Uterus (tissue), 4 donors: ENCODE results near the gene EFTUD2. TPM values are rescaled to one million over a fixed set of nuclear protein-coding genes. Genes with fewer than 3 reads are reported as not detected.

Experiments used
- DNase-seq, 2 donors: peaks; one replicate each; pipeline ENCODE4 v3.0.0-alpha.2; 2019 to 2020
- H3K27ac ChIP-seq, 2 donors: fragments of 200-600 bp; sonication (generic); 1 replicate in 1 of 2; 2 replicates in 1 of 2; pipeline ENCODE4 v1.5.1; 2016 to 2018
- H3K27me3 ChIP-seq, 2 donors: fragments of 200-600 bp; sonication (generic); one replicate each; pipeline ENCODE4 v1.5.1; 2018 to 2019; ENCODE audit warnings: control low read depth in 1 of 2
- H3K36me3 ChIP-seq, 2 donors: fragments of 200-600 bp; sonication (generic); one replicate each; pipeline ENCODE4 v1.5.1; 2019; ENCODE audit warnings: control low read depth in 1 of 2
- H3K4me1 ChIP-seq, 2 donors: fragments of 200-600 bp; sonication (generic); one replicate each; pipeline ENCODE4 v1.5.1; 2018 to 2019; ENCODE audit warnings: control low read depth in 1 of 2
- H3K4me3 ChIP-seq, 2 donors: fragments of 200-600 bp; sonication (generic); 1 replicate in 1 of 2; 2 replicates in 1 of 2; pipeline ENCODE4 v1.5.1; 2018 to 2019; ENCODE audit warnings: mild to moderate bottlenecking in 1 of 2
- H3K9me3 ChIP-seq, 2 donors: fragments of 200-600 bp; sonication (generic); one replicate each; pipeline ENCODE4 v1.5.1; 2019; ENCODE audit warnings: control low read depth in 1 of 2
- POLR2A ChIP-seq, 2 donors: fragments of 450-650 bp; IDR thresholded peaks; one replicate each; pipeline ENCODE4 v1.6.1; 2016; ENCODE audit warnings: antibody characterized with exemption in 2 of 2, mild to moderate bottlenecking in 1 of 2, moderate library complexity in 1 of 2
- intact Hi-C: fragments of 100-400 bp; cut with DNase I; formaldehyde crosslinking; loops from one replicate; pipeline ENCODE4 v1.15.1; 2023; ENCODE audit warnings: low total_unique reads
- total RNA-seq, 4 donors: library from RNA; depleted of rRNA in 3 of 4; stranded (reverse); fragments of >200 nt in 3 of 4; gene quantifications; one replicate each; pipeline versions ENCODE4 v1.1.0 to v1.2.4, GENCODE V29; 2014 to 2023
- TF ChIP-seq, protein P1 (sequence below), 4 experiments: fragments of 200-600 bp in 2 of 4; fragments of 450-650 bp in 2 of 4; sonication (generic) in 2 of 4; IDR thresholded peaks; one replicate each; pipeline ENCODE4 v1.5.1; 2016 to 2019; ENCODE audit warnings: antibody characterized with exemption in 4 of 4, mild to moderate bottlenecking in 2 of 4, moderate library complexity in 1 of 4
- donor health status: DM: yes; HTN: yes; CAD: no.

Gene EFTUD2
- total RNA-seq, 4 donors from 2014 or later: 12.4 to 129 (median 64.7) TPM

DNA sequence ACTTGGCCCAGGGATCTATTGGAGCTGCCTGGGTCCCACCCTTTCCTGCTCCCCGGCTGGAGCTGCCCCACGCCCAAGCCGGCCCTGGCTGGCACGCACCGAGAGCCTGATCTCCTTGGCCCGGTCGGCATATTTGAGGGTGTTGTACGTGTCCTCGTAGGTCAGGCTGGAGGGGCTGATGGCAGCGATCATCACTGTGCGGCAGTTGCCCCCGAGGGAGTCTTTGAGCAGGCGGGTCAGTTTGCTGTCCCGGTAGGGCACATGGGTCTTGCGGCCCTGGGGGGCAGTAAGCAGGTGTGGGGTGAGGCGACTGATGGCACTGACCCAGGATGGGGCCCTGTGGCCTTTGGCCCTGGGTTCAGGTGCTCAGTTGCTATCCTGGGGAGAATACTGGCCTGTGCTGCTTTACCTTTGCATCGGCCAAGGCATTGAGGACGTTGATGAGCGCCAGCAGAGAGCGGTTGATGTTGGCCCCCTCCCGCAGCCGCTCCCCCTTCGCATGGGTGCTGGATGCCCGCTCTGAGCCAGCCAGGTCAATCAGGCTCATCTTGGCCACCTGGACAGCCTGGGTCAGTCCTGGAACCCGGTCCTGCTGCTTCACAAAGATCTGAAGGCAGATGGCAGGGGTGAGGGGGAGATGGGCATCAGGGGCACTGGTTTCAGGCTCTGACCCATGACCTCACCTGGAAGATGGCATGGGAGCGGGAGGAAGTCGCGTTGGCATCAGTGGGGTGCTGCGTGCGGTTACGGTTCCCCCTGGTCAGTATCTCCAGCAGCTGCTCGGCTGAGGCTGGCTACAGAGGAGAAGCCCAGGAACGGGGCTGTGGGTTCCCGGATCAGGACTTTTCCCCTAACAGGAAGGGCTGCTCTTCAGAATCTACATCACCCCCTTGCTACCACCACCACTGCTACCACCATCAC is 34.8 kb upstream of the EFTUD2 start:
- Histone ChIP-seq H3K4me1 (no peaks in the 10 kb centered on the region), H3K4me3 (no peak overlapping the region), H3K27ac (no peak overlapping the region), H3K36me3 (no peaks in the 10 kb centered on the region), H3K27me3 (no peaks in the 10 kb centered on the region), H3K9me3 (no peaks in the 10 kb centered on the region)
- TF ChIP-seq POLR2A (IDR thresholded peaks at IDR 0.05): no peak
- TF ChIP-seq, protein P1, sequence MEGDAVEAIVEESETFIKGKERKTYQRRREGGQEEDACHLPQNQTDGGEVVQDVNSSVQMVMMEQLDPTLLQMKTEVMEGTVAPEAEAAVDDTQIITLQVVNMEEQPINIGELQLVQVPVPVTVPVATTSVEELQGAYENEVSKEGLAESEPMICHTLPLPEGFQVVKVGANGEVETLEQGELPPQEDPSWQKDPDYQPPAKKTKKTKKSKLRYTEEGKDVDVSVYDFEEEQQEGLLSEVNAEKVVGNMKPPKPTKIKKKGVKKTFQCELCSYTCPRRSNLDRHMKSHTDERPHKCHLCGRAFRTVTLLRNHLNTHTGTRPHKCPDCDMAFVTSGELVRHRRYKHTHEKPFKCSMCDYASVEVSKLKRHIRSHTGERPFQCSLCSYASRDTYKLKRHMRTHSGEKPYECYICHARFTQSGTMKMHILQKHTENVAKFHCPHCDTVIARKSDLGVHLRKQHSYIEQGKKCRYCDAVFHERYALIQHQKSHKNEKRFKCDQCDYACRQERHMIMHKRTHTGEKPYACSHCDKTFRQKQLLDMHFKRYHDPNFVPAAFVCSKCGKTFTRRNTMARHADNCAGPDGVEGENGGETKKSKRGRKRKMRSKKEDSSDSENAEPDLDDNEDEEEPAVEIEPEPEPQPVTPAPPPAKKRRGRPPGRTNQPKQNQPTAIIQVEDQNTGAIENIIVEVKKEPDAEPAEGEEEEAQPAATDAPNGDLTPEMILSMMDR (IDR thresholded peaks at IDR 0.05): no peak
- DNase-seq: no peak
- intact Hi-C loops: no loop called here

DNA sequence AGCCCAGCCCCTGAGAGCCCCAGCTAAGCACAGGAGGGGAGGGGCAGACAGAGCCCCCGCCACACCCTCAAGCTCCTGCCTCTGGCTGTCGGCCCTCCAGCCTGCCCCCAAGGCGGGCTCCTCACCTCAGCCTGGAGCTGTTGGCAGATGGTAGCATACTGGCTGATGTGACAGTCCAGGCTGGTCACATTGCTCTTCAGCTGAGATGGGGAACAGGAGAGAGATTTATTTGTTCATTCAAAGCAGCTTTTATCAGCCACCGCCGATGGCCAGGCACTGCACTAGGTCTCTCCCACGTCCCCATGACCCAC is 33.5 kb upstream of the EFTUD2 start:
- no peaks in the 10 kb centered on the region for H3K9me3 ChIP-seq
- intact Hi-C loops: no loop called here
- H3K4me3 ChIP-seq: no peak overlapping the region
- H3K4me1 ChIP-seq: no peaks in the 10 kb centered on the region
- H3K27ac ChIP-seq: no peak overlapping the region
- no peaks in the 10 kb centered on the region for H3K27me3 ChIP-seq
- H3K36me3 ChIP-seq: no peaks in the 10 kb centered on the region
- DNase-seq: no peak
- TF ChIP-seq, protein P1 (IDR thresholded peaks at IDR 0.05): no peak
- TF ChIP-seq POLR2A (IDR thresholded peaks at IDR 0.05): no peak

DNA sequence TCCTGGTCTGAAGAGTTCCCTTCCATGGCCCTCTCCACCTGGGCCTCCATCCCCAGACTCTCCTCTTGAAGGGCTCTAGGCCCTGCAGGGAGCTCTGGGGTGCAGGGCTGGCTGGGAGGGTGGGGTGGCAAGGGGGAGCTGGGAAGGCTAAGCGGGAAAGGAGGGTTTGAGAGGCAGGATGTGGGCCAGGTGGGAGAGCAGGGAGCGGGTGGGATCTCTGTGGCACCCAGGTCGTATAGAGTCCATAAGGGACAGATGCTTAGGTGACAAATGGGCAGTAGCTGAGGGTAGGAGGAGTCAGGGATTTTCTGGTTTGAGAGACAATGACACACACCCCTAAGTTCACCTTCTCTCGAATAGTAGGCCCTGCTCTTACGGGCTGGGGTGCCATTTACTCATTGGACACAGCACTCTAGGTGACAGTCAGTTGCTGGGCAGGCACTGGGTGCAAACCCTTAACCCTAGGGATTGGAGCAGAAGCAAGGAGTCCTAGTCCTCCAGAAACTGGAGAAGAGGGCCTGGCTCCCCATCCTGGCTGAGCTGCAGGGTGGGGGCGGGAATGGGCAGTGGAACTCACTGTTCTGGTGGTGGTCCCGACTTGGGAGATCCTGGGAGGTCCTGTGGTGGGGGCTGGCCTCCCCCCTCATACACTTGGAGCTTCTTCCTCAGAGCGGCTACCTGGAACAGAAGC is 33.0 kb upstream of the EFTUD2 start:
- Histone ChIP-seq H3K27me3 (no peaks in the 10 kb centered on the region), H3K4me3 (no peak overlapping the region), H3K36me3 (no peaks in the 10 kb centered on the region), H3K4me1 (no peaks in the 10 kb centered on the region), H3K27ac (no peak overlapping the region), H3K9me3 (no peaks in the 10 kb centered on the region)
- intact Hi-C loops: no loop called here
- TF ChIP-seq POLR2A (IDR thresholded peaks at IDR 0.05): no peak
- TF ChIP-seq, protein P1 (IDR thresholded peaks at IDR 0.05): no peak
- no peak for DNase-seq

DNA sequence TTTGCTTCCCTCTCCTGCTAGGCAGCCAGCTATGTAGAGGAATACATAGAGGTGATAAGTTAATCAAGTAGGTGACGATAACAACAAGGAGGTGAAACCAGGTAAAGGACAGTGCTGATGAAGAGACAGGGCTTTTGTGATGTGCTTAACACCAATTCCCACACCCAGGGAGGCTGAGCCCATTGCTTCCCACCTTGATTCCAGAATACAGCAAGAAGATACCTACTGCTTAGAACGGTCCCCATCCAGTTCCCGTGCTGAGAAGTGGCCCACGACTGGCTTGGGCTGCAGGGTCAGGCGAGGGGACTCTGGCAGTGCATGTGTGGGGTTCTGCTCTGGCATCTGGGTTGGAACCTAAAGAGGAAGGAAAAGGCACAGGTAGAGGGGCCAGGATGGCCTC is 32.1 kb upstream of the EFTUD2 start:
- Histone ChIP-seq H3K4me1 (no peaks in the 10 kb centered on the region), H3K4me3 (no peak overlapping the region), H3K27ac (no peak overlapping the region), H3K9me3 (no peaks in the 10 kb centered on the region), H3K36me3 (no peaks in the 10 kb centered on the region), H3K27me3 (no peaks in the 10 kb centered on the region)
- intact Hi-C loops: no loop called here
- no peak for DNase-seq
- TF ChIP-seq, protein P1 (IDR thresholded peaks at IDR 0.05): no peak
- no peak for TF ChIP-seq POLR2A (IDR thresholded peaks at IDR 0.05)

DNA sequence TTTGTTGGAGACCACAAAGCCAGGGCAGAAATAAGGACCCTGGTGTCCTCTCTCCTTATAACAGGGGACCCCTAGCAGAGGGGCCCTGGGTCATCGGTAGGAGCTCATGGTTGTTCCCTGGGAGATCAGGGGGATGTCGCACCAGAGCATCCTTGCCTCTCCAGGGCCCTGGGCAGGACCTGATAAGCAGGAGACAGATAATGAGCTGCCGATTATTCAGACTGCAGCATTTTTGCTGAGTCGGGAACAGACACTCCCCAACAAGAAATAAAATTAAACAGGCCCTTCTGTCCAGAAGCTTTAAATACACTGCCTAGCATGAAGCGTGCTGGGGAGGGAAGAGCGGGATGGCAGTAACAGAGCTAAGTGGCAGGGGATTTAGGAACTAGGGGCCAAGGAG is 31.4 kb upstream of the EFTUD2 start:
- Histone ChIP-seq H3K27me3 (no peaks in the 10 kb centered on the region), H3K36me3 (no peaks in the 10 kb centered on the region), H3K4me1 (no peaks in the 10 kb centered on the region), H3K4me3 (no peak overlapping the region), H3K27ac (no peak overlapping the region), H3K9me3 (no peaks in the 10 kb centered on the region)
- TF ChIP-seq, protein P1 (IDR thresholded peaks at IDR 0.05): no peak
- TF ChIP-seq POLR2A (IDR thresholded peaks at IDR 0.05): no peak
- intact Hi-C loops: no loop called here
- DNase-seq: no peak
